Liver (tissue), 9 donors: ENCODE measurements around the gene EML4. TPM values are rescaled to one million over a fixed set of nuclear protein-coding genes. Genes with fewer than 3 reads are reported as not detected.

Source experiments
- DNase-seq: peaks from one replicate; pipeline ENCODE4 v3.0.0-alpha.2; 2017; ENCODE audit warnings: low spot score
- H3K27ac ChIP-seq, 2 donors: one replicate each; pipeline ENCODE4 v1.7.0; 2013; ENCODE audit warnings: inconsistent platforms in 2 of 2, low read length in 2 of 2, control low read depth in 1 of 2, low read depth in 1 of 2, mild to moderate bottlenecking in 1 of 2
- H3K27me3 ChIP-seq, 4 donors: one replicate each; pipeline versions ENCODE4 v1.6.1 to v1.7.0; 2013; ENCODE audit warnings: low read length in 3 of 4, inconsistent platforms in 1 of 4, mild to moderate bottlenecking in 1 of 4, moderate library complexity in 1 of 4; ENCODE audit not compliant: control insufficient read depth in 4 of 4, insufficient read depth in 4 of 4
- H3K36me3 ChIP-seq, 4 donors: one replicate each; pipeline versions ENCODE4 v1.6.1 to v1.7.0; 2013; ENCODE audit warnings: low read length in 3 of 4, mild to moderate bottlenecking in 3 of 4, low read depth in 1 of 4, moderate library complexity in 1 of 4; ENCODE audit not compliant: control insufficient read depth in 4 of 4, insufficient read depth in 3 of 4
- H3K4me1 ChIP-seq, 4 donors: one replicate each; pipeline versions ENCODE4 v1.6.1 to v1.7.0; 2013; ENCODE audit warnings: low read length in 3 of 4, mild to moderate bottlenecking in 3 of 4, moderate library complexity in 1 of 4; ENCODE audit not compliant: control insufficient read depth in 4 of 4, insufficient read depth in 4 of 4
- H3K4me3 ChIP-seq, 3 donors: one replicate each; pipeline versions ENCODE4 v1.6.1 to v1.7.0; 2013; ENCODE audit warnings: low read length in 3 of 3, control low read depth in 1 of 3, low read depth in 1 of 3, mild to moderate bottlenecking in 1 of 3
- H3K9ac ChIP-seq, 2 donors: one replicate each; pipeline ENCODE4 v1.7.0; 2013; ENCODE audit warnings: low read length in 2 of 2, mild to moderate bottlenecking in 2 of 2, moderate library complexity in 2 of 2, control low read depth in 1 of 2, low read depth in 1 of 2
- H3K9me3 ChIP-seq, 4 donors: one replicate each; pipeline versions ENCODE4 v1.6.1 to v1.7.0; 2013; ENCODE audit warnings: low read length in 3 of 4; ENCODE audit not compliant: control insufficient read depth in 4 of 4
- EGR1 ChIP-seq, 2 donors: IDR thresholded peaks; 2 replicates each; pipeline ENCODE4 v1.6.1; 2016 to 2018; ENCODE audit warnings: antibody characterized with exemption in 2 of 2, low read depth in 2 of 2
- FOXA1 ChIP-seq: IDR thresholded peaks from 2 replicates; pipeline ENCODE4 v1.6.1; 2016; ENCODE audit warnings: antibody characterized with exemption
- FOXA2 ChIP-seq: IDR thresholded peaks from 2 replicates; pipeline ENCODE4 v1.6.1; 2016; ENCODE audit warnings: antibody characterized with exemption
- GABPA ChIP-seq, 2 donors: IDR thresholded peaks in 1 of 2; conservative IDR thresholded peaks in 1 of 2; 2 replicates each; pipeline ENCODE4 v1.6.1; 2016; ENCODE audit warnings: antibody characterized with exemption in 2 of 2, mild to moderate bottlenecking in 1 of 2, moderate library complexity in 1 of 2
- HNF4A ChIP-seq, 2 donors: conservative IDR thresholded peaks; 2 replicates each; pipeline ENCODE4 v1.6.1; 2016; ENCODE audit warnings: antibody characterized with exemption in 2 of 2, mild to moderate bottlenecking in 2 of 2
- HNF4G ChIP-seq: IDR thresholded peaks from 2 replicates; pipeline ENCODE4 v1.6.1; 2016; ENCODE audit warnings: antibody characterized with exemption
- JUND ChIP-seq, 2 donors: IDR thresholded peaks; 2 replicates each; pipeline ENCODE4 v1.6.1; 2016; ENCODE audit warnings: antibody characterized with exemption in 2 of 2
- NR2F2 ChIP-seq: IDR thresholded peaks from 2 replicates; pipeline ENCODE4 v1.6.1; 2016; ENCODE audit warnings: antibody characterized with exemption
- RAD21 ChIP-seq, 2 donors: IDR thresholded peaks; 2 replicates each; pipeline ENCODE4 v1.6.1; 2016; ENCODE audit warnings: antibody characterized with exemption in 2 of 2, mild to moderate bottlenecking in 2 of 2
- RXRA ChIP-seq, 2 donors: IDR thresholded peaks; 2 replicates each; pipeline ENCODE4 v1.6.1; 2017 to 2018; ENCODE audit warnings: antibody characterized with exemption in 2 of 2, mild to moderate bottlenecking in 1 of 2
- SP1 ChIP-seq: IDR thresholded peaks from 2 replicates; pipeline ENCODE4 v1.6.1; 2018; ENCODE audit warnings: antibody characterized with exemption, mild to moderate bottlenecking
- YY1 ChIP-seq: IDR thresholded peaks from 2 replicates; pipeline ENCODE4 v1.6.1; 2016; ENCODE audit warnings: antibody characterized with exemption, mild to moderate bottlenecking
- WGBS: extraction: QIAGEN DNeasy Blood & Tissue Kit; methylation state at CpG from one replicate; pipeline ENCODE4 v1.1.7; 2013; 5-methylcytosine and 5-hydroxymethylcytosine counted together
- polyA plus RNA-seq, 2 donors: library from polyadenylated mRNA; stranded (reverse) in 1 of 2; unstranded in 1 of 2; fragments of 200-250 nt in 1 of 2; fragments of >200 nt in 1 of 2; fragmentation: Nextera tagmentation in 1 of 2; extraction: Ambion mirVana in 1 of 2; gene quantifications; one replicate each; pipeline versions ENCODE4 v1.2.1 to v1.2.3, GENCODE V29; 2013 to 2015
- total RNA-seq, 2 donors: library from RNA; depleted of rRNA; stranded (reverse); fragments of >200 nt; gene quantifications; one replicate each; pipeline ENCODE4 v1.2.3, GENCODE V29; 2014
- TF ChIP-seq, protein P1 (sequence below): fragments of 150-350 bp; IDR thresholded peaks from 2 replicates; pipeline ENCODE4 v1.5.1; 2017; ENCODE audit warnings: improper control_type of control experiment, low read depth, low read length; ENCODE audit not compliant: missing input control
- TF ChIP-seq, protein P2 (sequence below): IDR thresholded peaks from 2 replicates; pipeline ENCODE4 v1.6.1; 2016; ENCODE audit warnings: antibody characterized with exemption
- TF ChIP-seq, protein P3 (sequence below): IDR thresholded peaks from 2 replicates; pipeline ENCODE4 v1.6.1; 2016; ENCODE audit warnings: antibody characterized with exemption
- TF ChIP-seq, protein P4 (sequence below): IDR thresholded peaks from 2 replicates; pipeline ENCODE4 v1.6.1; 2016; ENCODE audit warnings: antibody characterized with exemption, mild to moderate bottlenecking
- donor health status: healthy.
- donor health status: healthy.
- donor health status: healthy.
- donor health status: healthy.
- donor health status: healthy.

Gene EML4
- total and polyA plus RNA-seq, 4 donors, result 12.8 to 49.6 (median 34.8) TPM

DNA sequence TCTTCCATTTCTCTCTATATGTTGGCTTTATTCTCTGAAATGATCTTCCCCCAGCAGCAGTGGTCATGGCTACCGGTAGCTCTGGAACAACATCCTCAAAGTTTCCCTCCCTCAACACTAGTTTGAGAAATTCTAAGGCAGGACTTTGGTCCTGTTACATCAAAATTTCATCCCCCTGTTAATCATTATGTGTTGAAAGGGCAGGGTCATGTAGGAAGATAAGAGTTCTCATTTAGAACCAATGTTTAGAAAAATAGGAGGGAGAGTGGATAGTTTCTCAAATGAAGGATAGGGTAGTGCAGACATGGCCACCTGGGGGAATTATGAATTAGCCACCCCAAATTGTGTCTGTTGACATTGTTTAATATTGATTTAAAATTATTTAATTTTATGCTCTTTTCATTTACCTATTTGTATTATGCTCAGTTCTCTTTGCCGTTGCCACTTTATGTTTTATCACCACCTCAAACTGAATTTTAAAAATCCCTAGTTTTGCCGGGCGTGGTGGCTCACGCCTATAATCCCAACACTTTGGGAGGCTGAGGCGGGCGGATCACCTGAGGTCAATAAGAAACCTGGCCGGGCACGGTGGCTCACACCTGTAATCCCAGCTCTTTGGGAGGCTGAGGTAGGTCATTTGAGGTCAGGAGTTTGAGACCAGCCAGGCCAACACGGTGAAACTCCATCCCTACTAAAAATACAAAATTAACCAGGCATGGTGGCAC lies 22.3 kb downstream of the EML4 start (continued):
- TF ChIP-seq, protein P1, sequence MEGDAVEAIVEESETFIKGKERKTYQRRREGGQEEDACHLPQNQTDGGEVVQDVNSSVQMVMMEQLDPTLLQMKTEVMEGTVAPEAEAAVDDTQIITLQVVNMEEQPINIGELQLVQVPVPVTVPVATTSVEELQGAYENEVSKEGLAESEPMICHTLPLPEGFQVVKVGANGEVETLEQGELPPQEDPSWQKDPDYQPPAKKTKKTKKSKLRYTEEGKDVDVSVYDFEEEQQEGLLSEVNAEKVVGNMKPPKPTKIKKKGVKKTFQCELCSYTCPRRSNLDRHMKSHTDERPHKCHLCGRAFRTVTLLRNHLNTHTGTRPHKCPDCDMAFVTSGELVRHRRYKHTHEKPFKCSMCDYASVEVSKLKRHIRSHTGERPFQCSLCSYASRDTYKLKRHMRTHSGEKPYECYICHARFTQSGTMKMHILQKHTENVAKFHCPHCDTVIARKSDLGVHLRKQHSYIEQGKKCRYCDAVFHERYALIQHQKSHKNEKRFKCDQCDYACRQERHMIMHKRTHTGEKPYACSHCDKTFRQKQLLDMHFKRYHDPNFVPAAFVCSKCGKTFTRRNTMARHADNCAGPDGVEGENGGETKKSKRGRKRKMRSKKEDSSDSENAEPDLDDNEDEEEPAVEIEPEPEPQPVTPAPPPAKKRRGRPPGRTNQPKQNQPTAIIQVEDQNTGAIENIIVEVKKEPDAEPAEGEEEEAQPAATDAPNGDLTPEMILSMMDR, result no peak
- peak; percentile 93 for TF ChIP-seq YY1
- peak in 1 of 2 donors; percentile 39 for TF ChIP-seq EGR1 (IDR thresholded peaks at IDR 0.05; ENCODE audit: low read depth in 2 of 2)
- TF ChIP-seq HNF4A (conservative IDR thresholded peaks at IDR 0.05), result peak; percentile 97 to 98
- TF ChIP-seq JUND (IDR thresholded peaks at IDR 0.05), result peak; percentile 78 to 93
- TF ChIP-seq GABPA (IDR thresholded peaks at IDR 0.05 in 1 of 2, conservative IDR thresholded peaks at IDR 0.05 in 1 of 2), result peak in 1 of 2 donors; percentile 44
- peak; percentile 96 for TF ChIP-seq SP1

DNA sequence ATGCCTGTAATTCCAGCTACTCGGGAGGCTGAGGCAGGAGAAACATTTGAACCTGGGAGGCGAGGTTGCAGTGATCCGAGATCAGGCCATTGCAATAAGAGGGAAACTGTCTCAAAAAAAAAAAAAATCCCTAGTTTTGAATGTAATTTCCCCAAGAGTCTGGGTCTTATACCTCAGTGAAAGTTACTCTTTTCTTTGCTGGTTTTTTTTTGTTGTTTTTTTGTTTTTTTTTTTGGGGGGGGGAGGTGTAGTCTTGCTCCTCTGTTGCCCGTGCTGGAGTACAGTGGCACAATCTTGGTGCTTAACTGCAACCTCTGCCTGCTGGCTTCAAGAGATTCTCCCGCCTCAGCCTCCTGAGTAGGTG lies 22.8 kb downstream of the EML4 start:
- Histone ChIP-seq H3K27me3 (no peaks in the 10 kb centered on the region), H3K36me3 (no peaks in the 10 kb centered on the region), H3K9ac (no peak overlapping the region), H3K4me3 (no peak overlapping the region), H3K4me1 (peaks cover 17 to 68% (median 45%) of the 10 kb centered on the region in 4 donors), H3K27ac (peak overlapping the region; percentile 77 to 80), H3K9me3 (no peaks in the 10 kb centered on the region)
- 68% methylated on average over 5 of the region's 5 CpGs for whole genome bisulfite sequencing
- DNase-seq, result no peak
- TF ChIP-seq YY1 (no peak), RAD21 (IDR thresholded peaks at IDR 0.05) (no peak), JUND (IDR thresholded peaks at IDR 0.05) (no peak), NR2F2 (no peak), HNF4A (conservative IDR thresholded peaks at IDR 0.05) (no peak), FOXA1 (no peak), EGR1 (IDR thresholded peaks at IDR 0.05; ENCODE audit: low read depth in 2 of 2) (no peak), FOXA2 (no peak), RXRA (IDR thresholded peaks at IDR 0.05) (no peak), HNF4G (no peak)
- TF ChIP-seq, protein P2, sequence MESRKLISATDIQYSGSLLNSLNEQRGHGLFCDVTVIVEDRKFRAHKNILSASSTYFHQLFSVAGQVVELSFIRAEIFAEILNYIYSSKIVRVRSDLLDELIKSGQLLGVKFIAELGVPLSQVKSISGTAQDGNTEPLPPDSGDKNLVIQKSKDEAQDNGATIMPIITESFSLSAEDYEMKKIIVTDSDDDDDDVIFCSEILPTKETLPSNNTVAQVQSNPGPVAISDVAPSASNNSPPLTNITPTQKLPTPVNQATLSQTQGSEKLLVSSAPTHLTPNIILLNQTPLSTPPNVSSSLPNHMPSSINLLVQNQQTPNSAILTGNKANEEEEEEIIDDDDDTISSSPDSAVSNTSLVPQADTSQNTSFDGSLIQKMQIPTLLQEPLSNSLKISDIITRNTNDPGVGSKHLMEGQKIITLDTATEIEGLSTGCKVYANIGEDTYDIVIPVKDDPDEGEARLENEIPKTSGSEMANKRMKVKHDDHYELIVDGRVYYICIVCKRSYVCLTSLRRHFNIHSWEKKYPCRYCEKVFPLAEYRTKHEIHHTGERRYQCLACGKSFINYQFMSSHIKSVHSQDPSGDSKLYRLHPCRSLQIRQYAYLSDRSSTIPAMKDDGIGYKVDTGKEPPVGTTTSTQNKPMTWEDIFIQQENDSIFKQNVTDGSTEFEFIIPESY, result no peak
- TF ChIP-seq, protein P3, sequence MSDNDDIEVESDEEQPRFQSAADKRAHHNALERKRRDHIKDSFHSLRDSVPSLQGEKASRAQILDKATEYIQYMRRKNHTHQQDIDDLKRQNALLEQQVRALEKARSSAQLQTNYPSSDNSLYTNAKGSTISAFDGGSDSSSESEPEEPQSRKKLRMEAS, result no peak
- TF ChIP-seq, protein P4, sequence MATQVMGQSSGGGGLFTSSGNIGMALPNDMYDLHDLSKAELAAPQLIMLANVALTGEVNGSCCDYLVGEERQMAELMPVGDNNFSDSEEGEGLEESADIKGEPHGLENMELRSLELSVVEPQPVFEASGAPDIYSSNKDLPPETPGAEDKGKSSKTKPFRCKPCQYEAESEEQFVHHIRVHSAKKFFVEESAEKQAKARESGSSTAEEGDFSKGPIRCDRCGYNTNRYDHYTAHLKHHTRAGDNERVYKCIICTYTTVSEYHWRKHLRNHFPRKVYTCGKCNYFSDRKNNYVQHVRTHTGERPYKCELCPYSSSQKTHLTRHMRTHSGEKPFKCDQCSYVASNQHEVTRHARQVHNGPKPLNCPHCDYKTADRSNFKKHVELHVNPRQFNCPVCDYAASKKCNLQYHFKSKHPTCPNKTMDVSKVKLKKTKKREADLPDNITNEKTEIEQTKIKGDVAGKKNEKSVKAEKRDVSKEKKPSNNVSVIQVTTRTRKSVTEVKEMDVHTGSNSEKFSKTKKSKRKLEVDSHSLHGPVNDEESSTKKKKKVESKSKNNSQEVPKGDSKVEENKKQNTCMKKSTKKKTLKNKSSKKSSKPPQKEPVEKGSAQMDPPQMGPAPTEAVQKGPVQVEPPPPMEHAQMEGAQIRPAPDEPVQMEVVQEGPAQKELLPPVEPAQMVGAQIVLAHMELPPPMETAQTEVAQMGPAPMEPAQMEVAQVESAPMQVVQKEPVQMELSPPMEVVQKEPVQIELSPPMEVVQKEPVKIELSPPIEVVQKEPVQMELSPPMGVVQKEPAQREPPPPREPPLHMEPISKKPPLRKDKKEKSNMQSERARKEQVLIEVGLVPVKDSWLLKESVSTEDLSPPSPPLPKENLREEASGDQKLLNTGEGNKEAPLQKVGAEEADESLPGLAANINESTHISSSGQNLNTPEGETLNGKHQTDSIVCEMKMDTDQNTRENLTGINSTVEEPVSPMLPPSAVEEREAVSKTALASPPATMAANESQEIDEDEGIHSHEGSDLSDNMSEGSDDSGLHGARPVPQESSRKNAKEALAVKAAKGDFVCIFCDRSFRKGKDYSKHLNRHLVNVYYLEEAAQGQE, result no peak
